GM12873 (cell line): ENCODE results near the gene CISD3.

ENCODE experiments used
- CTCF ChIP-seq: IDR thresholded peaks from 2 replicates; pipeline ENCODE4 v1.5.1; 2012; ENCODE audit warnings: low read depth, mild to moderate bottlenecking, moderate library complexity, low read length, control low read depth; ENCODE audit not compliant: insufficient read depth; ENCODE audit errors: missing control alignments

Gene CISD3

GRCh38 chr17:38738007-38738662, 8.0 kb downstream of the CISD3 start:
- TF ChIP-seq CTCF: no peak

- no peak for TF ChIP-seq CTCF
These were observed 8.5 kb downstream of the CISD3 start for GRCh38 chr17:38738686-38739085.

GRCh38 chr17:38739305-38739704, 9.2 kb downstream of the CISD3 start:
- no peak for TF ChIP-seq CTCF

- TF ChIP-seq CTCF: no peak
These were observed 9.9 kb downstream of the CISD3 start for GRCh38 chr17:38740044-38740443.

GRCh38 chr17:38740806-38741205, 10.7 kb downstream of the CISD3 start:
- TF ChIP-seq CTCF: no peak

- TF ChIP-seq CTCF: no peak
These were observed 11.3 kb downstream of the CISD3 start for GRCh38 chr17:38741461-38741860.

- TF ChIP-seq CTCF: no peak
These were observed 11.8 kb downstream of the CISD3 start for GRCh38 chr17:38741921-38742410.
